NCI-H748 treated with DMSO at 0.1 percent for 48 hours (cell line): ENCODE measurements around the gene ZNF436.
A peak's percentile ranks its signal among the peaks of the same experiment; 100 is the strongest.
"Not testable (repeated sequence)": the region's sequence is repeated elsewhere in the genome, so short reads cannot be mapped to it uniquely, and the experiment has no call there.

ENCODE experiments used
- DNase-seq: peaks from one replicate; lab custom pipeline; 2025; lab: John Stamatoyannopoulos, UW

The ZNF436 gene

DNA sequence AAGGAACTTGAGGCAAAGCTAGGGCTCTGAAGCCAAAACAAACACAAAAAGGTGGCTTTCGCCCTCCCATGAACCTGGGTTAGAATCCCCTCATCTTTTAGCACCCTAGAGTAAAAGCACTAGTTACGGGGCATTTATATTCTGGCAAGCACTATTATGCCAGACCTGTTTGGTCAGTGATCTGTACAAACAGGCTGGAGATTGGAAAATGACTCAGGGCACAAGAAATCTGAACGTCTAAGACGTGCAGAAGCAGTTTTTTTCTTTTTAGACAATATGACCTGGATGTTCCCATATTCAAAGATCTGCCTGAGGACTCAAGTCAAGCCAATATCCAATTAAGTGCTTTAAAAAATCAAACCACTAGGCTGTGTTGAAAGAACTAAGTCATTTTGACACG is 3.0 kb downstream of the ZNF436 start:
- no peak for DNase-seq

GRCh38 chr1:23366146-23366545 is 3.5 kb downstream of the ZNF436 start:
- DNase-seq = no peak

GRCh38 chr1:23362218-23362713 is 7.4 kb downstream of the ZNF436 start:
- DNase-seq = no peak

DNA sequence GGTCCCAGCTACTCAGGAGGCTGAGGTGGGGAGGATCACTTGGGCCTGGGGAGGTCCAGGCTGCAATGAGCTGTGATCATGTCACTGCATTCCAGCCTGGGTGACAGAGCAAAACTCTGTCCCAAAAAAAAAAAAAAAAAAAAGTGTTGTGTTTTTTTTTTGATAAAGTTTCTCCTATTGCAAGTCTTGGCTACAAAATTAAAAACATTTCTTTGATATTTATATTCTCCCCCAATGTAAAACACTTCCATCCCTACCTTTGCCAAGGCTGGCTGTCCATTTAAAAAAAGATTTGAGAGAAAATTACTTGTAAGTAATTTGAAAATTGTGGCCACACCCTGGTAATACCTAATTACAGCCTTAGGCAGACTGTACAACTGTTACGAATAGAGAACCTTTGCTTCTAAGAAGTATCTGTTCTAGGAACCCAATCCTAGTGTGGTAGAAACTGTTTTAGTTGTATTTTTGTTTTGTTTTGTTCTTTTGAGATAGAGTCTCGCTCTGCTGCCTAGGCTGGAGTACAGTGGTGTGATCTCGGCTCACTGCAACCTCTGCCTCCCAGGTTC is 11.2 kb downstream of the ZNF436 start:
- DNase-seq = no peak

DNA sequence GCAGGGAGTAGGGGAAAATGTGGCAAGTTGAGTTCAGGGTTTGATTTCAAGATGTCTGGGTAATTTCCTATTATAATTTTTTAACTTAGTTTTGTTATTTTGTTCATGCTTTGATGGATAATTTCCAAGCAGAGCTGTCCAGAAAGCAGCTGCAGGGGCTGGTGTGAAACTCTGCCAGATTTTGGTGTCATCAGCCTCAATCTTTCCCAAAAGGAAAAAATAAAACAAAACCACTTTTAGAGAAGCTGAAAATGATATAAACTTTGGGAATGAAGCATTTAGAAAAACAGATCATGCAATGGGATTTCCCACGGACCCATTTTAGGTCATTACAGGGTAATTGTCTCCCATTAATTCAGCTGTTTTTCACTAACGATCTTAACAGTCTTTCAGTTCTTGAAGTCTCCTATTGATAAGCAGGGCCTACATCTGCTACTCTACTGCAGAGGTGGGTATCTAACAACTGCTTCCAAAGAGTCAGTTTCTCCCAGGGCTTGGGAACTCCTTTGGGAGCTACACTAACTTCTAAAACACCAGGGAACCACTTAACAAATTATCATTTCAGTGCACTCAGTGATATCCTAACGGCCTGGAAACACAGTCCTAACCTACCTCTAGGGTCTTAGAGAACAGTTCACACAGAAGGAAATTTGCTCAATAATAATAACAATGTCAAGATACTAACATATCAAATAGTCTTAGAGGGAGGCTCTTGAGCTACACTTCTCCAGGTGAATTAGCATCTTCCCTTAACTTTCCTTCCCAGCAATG is 12.3 kb downstream of the ZNF436 start:
- DNase-seq = no peak

- no peak for DNase-seq
These were observed 13.0 kb downstream of the ZNF436 start for GRCh38 chr1:23356471-23357137.

GRCh38 chr1:23354245-23354644 is 15.4 kb downstream of the ZNF436 start:
- DNase-seq = no peak

- DNase-seq = no peak
These were observed 17.4 kb downstream of the ZNF436 start for GRCh38 chr1:23352096-23352695.

GRCh38 chr1:23345920-23346319 is 23.7 kb downstream of the ZNF436 start:
- DNase-seq = no peak

- no peak for DNase-seq
These were observed 24.6 kb downstream of the ZNF436 start for GRCh38 chr1:23344987-23345472.

DNA sequence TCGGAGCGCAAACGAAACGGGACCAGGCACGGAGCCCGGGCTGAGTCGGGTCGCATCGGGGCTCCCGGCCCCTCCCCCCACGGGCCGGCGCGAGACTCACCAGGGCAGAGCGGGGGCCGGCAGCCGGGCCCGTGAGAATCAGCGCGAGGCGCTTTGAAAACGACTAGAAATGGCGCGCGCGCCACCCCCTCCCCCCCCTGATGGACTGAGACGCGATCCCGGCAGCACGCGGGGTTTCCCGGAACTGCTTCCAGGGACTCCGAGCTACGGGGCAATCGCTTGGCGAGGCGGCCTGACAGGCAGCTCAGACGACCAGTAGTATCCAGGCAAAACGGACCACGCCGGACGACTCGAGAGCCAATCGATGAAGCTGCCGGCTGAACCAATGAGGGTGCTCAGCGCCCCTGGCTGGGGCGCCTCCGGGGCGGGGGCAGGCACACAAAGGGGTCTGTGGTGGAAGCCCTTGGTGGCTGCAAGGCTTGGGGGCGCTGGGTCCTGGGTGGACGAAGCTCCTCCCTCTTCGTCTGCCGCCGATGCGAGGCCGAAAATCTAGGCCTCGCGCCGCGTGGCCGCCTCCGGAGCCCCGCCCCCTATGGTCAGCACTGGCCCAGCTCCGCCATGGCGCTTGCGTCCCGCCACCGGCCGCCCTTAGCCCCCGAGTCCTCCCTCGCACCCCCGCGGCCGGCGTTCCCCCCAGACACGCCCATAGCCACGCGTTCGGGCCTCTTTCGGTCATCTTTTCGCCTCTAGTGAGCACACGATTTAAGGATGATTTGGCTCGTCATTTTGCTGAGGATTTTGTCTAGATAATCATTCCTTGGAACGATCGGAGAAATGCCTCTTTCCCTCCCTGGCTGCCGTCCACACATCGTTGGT is 25.3 kb downstream of the ZNF436 start, which contains the start of gene HNRNPR:
Gene HNRNPR (minus strand): TSS at position 174 of the 876 bp plus-strand sequence. CDS start 3,276 bp downstream, outside the sequence.
- peak; percentile 93 for DNase-seq

- no peak for DNase-seq
These were observed 26.2 kb downstream of the ZNF436 start for GRCh38 chr1:23343221-23344110.

- DNase-seq = no peak
These were observed 27.5 kb downstream of the ZNF436 start for GRCh38 chr1:23341931-23342692.

- no peak for DNase-seq
These were observed 30.0 kb downstream of the ZNF436 start for GRCh38 chr1:23339632-23340031.

- DNase-seq = no peak
These were observed 31.8 kb downstream of the ZNF436 start for GRCh38 chr1:23337869-23338268.

- DNase-seq = no peak
These were observed 37.9 kb downstream of the ZNF436 start for GRCh38 chr1:23331713-23332112.

DNA sequence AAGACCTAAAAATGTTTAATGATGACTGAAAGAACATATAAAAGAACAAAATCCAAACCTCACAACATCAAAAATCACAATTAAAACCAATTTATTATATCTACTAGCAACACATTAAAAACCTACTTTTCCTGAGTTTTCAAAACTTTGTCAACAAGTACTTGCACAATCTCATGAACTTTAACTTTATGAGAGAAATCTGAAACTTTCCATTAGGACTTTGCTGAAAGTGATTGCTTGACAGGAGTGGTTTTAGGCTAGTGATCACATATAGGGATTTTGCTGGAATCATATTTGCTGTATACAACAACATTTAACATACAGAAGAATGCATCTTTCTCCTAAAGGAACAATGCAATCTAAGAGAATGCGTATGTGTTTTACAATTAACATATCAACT is 38.8 kb downstream of the ZNF436 start:
- no peak for DNase-seq

DNA sequence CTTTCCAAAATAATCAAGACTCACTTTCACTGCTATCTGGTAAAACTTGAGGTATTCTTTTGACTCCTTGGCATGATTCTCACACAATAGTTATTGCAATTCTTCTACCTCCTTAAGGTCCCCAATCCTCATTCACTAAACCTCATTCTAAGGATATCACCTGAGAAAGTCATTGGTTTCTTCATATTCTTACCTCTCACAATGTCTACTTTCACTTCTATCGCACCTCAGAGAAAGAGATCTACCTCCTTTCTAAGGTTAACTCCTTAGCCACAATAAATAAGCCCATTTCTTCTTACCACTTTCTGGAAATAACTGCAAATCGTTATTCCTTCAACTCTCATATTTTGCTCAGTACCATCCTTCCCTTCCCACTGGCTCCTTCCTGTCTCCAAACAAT is 44.2 kb downstream of the ZNF436 start:
- no peak for DNase-seq

DNA sequence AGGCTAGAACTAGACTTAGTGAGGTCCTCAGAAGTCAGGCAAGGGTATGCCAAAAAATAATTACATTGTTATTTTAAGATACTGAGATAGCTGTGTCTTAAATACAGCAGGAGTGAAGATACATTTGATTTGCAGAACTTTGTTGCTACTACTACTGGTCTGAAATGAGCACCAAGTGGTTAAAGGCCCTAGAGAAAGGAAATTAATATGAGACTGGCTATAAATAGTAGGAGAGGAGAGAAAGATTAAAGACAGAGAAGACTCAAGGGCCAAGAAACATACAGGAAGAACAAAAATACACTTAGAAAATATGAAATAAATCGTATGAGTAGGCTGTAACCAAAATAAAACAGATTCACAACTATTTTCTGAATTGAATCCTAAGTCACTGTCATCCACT is 46.9 kb downstream of the ZNF436 start:
- no peak for DNase-seq

GRCh38 chr1:23310280-23310679 is 59.4 kb downstream of the ZNF436 start:
- not testable (repeated sequence) for DNase-seq
